Hypothalamus (tissue), 51 donors: ENCODE data around the gene TLR2.

Experiments used
- DNase-seq, 51 donors: peaks; one replicate each; lab custom pipeline; 2025; lab: John Stamatoyannopoulos, UW

TLR2 gene

DNA sequence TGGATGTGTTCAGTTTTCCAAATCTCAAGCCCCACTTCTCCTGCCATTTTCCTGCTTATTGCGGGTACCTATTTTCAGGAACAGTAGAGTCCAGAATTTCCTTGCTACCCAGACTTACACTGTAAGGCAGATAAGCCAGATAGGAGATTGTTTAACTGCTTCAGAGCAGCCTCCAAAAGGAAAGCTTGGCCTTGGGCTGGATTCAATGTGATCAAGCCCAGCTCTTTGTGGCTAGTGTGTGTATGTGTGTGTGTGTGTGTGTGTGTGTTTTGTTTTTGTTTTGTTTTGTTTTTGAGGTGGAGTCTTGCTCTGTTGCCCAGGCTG, 41.7 kb downstream of the TLR2 start:
- no peak for DNase-seq

DNA sequence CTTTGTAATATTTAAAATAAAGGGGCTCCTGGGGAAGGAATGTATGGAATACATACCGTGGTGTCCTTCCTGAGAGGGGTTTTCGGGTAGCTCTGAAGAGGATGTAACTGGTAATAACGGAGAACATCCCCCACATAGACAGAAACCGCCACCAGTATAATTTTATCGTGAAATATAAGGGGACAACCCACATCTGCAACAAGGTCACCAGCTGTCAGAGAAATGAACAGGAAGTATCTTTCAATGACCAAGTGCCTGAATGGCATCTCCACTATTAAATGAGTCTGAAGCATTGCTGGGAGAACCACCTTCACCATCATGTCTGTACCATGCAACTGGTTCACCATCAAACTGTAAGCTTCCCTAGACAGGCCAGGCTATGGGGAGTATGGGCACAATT, 44.1 kb downstream of the TLR2 start:
- DNase-seq: no peak

DNA sequence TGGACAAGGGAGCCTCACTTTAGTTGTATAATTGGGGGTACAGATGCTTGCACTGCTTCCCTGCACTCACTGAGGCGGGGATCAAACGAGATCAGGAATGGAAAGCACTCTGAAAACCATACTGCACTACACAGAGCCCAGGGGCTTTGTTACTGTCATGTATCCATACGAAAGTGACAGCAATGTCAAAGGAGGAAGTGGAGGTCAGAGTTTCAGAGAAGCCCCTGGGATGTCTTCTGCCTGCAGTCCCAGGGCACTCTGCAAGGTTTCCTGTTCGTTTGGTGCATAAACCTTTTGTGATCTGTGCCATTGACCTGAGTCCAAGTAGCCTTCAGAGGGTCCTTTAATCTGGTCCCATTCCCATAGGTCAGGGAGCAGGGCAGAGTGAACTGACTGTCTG, 44.6 kb downstream of the TLR2 start:
- no peak for DNase-seq

DNA sequence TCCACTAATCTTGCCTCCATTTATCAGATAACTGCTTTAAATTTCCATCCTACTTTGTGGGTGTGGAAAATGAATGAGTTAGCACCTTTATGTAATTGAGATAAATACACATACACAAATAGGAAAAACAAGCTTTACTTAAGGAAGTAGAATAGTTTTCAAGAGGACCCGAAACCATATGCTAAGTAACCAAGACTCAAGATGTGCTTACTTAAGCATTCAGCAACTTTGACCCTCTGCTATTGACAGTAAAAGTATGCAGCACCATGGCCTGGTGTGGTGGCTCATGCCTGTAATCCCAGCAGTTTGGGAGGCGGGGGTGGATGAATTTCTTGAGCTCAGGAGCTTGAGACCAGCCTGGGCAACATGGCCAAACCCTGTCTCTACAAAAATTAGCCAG, 45.8 kb downstream of the TLR2 start:
- DNase-seq: no peak

DNA sequence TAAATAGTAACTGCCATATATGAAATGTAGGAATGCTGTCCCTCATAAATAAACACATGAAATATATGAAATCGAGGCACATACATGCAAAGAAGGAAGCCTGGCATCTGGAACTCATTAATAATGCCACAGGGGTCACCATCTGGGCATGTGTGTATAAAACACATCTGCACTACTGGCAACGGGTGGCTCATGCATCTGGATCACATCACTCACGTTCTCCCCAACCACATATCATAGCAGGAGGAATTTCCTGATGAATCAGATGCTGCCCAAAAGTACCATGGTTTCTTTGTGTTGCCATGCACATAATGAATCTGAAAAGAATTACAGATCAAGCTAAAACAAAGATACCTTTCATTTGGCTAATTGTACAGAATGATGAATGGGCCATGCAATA, 47.2 kb downstream of the TLR2 start:
- DNase-seq: no peak

DNA sequence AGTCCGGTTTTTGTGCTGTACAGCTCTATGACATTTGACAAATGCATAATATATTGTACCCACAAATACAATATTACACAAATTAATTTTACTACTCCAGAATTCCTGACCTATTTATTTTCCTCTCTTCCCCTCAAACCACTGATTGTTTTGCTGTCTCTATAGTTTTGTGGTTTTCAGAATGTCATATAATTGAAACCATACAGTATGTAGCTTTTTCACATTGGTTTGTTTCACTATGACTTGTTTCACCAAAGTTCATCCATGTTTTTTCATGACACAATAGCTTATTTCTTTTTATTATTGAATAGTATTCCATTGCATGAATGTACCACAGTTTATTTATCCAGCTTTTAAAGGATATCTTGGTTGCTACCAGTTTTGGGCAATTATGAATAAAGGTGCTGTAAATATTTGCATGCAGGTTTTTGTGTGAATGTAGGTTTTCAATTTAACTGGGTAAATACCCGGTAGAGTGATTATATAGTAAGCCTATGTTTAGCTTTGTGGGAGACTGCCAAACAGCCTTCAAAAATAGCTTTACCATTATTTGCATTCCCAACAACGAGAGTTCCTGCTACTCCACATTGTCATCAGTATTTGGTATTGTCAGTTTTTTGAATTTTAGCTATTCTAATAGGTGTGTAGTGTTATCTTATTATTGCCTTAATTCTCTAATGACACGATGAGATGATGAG, 49.8 kb downstream of the TLR2 start:
- DNase-seq: no peak

DNA sequence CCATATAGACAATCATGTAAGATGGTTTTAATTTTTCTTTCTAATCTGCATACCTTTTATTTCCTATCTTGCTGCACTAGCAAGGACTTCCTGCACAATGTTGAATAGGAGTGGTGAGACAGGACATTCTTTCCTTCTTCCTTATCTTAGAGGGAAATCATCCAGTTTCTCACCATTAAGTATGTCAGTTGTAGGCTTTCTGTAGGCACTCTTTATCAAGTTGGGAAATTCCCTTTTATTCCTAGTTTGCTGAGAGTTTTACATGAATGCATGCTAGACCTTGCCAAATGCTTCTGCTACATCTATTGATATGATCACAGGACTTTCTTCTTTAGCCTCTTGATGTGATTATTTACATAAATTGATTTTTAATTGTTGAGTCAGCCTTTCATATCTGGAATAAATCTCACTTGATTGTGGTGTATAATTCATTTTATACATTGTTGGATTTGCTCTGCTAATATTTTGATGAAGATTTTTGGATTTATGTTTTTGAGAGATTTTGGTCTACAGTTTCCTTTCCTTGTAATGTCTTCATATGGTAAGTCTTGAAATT, 51.9 kb downstream of the TLR2 start:
- no peak for DNase-seq

DNA sequence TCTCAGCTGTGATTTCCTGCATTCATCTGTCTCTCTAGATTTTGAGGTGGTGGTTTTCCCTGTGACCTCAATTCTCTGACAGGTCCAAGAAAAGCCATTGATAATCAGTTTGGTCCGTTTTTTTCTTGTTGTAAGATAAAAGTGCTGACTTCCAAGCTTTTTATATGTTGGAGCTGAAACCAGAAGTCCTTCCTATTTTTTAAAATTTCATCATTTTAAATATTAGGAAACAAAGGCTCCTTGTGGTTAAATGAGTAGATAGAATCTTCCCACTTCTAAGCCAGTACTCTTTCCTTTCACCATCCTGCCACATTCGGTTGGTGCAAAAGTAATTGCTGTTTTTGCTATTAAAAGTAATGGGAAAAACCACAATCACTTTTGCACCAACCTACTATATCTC, 57.5 kb downstream of the TLR2 start:
- DNase-seq: no peak

DNA sequence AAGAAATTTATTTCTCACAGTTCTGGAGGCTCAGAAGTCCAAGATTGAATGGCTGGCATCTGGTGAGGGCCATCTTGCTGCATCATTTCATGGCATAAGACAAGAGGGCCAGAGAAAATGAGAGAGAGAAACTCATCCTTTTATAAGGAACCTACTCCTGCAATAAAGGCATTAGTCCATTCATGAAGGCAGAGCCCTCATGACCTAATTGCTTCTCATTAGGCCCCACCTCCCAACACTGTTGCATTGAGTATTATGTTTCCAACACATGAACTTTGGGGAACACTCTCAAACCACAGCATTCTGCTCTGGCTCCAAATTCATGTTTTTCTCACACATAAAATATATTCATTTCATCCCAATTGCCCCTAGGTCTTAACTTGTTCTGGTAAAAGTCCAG, 61.6 kb downstream of the TLR2 start:
- DNase-seq: no peak

DNA sequence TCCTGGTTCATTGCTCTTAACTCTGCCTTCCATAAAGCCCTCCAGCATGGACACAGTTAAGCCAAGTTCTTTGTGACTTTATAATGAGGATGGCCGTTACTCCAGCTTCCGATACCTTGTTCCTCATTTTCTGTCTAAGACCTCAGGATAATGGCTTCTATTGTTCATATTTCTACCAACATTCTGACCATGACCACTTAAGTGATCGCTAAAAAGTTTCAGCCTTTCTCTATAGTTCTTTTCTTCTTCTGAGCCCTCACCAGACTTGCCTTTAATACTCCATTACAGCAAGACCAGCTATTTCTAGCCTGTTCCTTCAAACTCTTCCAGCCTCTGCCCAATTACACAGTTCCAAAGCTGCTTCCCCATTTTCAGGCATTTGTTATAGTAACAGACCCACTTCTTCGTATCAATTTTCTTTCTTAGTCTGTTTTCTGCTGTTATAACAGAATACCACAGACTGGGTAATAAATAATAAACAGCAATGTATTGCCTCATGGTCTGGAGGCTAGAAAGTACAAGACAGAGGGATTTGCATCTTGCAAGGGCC, 63.4 kb downstream of the TLR2 start:
- no peak for DNase-seq

DNA sequence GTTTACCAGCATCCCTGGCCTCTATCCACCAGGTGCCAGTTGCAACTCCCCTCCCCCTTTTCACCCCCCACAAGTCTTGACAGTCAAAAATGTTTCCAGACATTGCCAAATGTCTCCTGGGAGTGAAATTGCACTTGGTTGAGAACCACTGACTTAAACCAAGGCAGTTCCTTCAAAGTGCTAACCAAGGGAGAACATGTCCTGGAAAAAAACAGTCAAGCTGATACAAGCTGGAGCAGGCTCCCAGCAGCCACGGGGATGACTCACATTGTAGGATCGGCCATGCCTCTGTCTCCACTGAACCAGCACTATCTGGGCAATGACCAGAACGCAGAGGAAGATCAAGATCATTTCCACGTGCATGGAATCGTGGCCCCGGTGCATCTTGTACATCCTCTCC, 64.3 kb downstream of the TLR2 start:
- DNase-seq: no peak

DNA sequence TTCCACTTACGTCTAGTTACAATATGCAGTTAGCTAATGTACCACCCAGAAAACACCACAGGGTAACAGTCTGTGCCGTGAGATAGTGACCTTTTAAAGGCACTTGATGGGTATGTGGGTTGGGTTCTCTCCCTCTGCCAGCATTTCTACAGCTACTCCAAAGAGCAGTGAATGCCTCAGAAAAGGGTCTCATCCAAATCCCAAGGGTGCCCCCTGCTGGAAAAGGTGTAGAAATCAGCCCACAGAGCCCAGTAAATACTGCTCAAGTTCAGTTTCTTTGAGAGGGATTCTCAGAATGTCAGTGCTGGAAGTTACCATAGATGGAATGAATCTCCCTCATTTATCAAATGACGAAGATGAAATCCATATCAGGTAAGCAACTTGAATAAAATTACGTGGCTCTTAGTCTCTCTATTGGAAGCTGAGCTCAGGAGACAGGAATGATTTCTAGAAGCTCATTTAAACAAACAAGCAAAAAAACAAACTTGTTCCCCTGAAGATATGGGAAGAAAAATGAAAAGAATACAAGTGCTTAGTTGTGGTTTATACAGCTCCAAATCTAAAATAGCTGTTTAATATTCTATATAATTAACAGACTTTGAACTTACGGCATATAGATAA, 66.2 kb downstream of the TLR2 start:
- DNase-seq: peak in 43 of 51 donors; percentile 3 to 87 (median 35)

DNA sequence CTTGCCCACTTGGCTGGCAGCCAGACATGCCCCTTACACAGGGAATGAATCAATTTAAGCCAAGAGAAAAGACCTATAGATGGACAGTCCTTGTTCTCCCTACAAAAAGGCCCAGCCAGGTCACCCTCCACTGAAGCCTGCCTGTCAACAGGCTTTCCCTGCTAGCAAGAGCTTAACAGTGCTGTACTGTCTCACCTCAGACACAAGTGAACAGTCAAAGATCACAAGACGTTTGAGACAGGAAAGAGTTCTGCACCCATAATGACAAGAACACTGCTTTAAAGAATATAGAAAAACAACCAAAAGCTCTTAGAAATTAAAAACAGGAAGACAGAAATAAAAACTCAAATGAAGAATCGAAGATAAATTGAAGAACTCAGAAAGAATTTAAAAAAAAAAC, 71.1 kb downstream of the TLR2 start:
- no peak for DNase-seq
